H1 (cell line): ENCODE measurements around the gene ACAT2. TPM values are rescaled to one million over a fixed set of nuclear protein-coding genes. Genes with fewer than 3 reads are reported as not detected.

Source experiments
- CTCF ChIA-PET: fragments of 300-600 bp; sonication (Branson Sonifier 250); formaldehyde crosslinking; loops from one replicate; lab custom pipeline; 2021; ENCODE audit not compliant: partially characterized antibody; lab: Charles Lee
- POLR2A ChIA-PET: fragments of 300-600 bp; sonication (Branson Sonifier 250); formaldehyde crosslinking; loops from one replicate; lab custom pipeline; 2021; ENCODE audit warnings: inconsistent platforms; ENCODE audit not compliant: partially characterized antibody; lab: Charles Lee
- DNase-seq, 2 experiments: peaks; one replicate each; pipeline versions ENCODE4 v3.0.0 to v3.0.0-alpha.2; 2010 to 2022; ENCODE audit warnings: low spot score in 2 of 2, low read depth in 1 of 2, mixed read lengths in 1 of 2
- FAIRE-seq: peaks from 2 replicates; lab custom pipeline; 2011; peaks lifted over from hg19 to GRCh38; lab: Jason Lieb, UNC
- H2AFZ ChIP-seq: 2 replicates; pipeline ENCODE4 v1.8.1; 2012; ENCODE audit warnings: low read length, inconsistent platforms
- H2AK5ac ChIP-seq: 2 replicates; pipeline ENCODE4 v1.6.1; 2013; ENCODE audit warnings: low read depth, low read length
- H2BK120ac ChIP-seq: replicated peaks from 2 replicates; pipeline ENCODE3; 2013; ENCODE audit warnings: low read depth, low read length, inconsistent platforms
- H2BK12ac ChIP-seq: 2 replicates; pipeline ENCODE4 v1.6.1; 2013; ENCODE audit warnings: low read depth, low read length
- H2BK15ac ChIP-seq: 2 replicates; pipeline ENCODE4 v1.6.1; 2013; ENCODE audit warnings: low read length
- H2BK20ac ChIP-seq: 2 replicates; pipeline ENCODE4 v1.6.1; 2013; ENCODE audit warnings: low read length
- H2BK5ac ChIP-seq: 2 replicates; pipeline ENCODE4 v1.6.1; 2013; ENCODE audit warnings: low read depth, low read length
- H3K14ac ChIP-seq: 2 replicates; pipeline ENCODE4 v1.6.1; 2013; ENCODE audit warnings: inconsistent platforms; ENCODE audit not compliant: insufficient read length
- H3K18ac ChIP-seq: 2 replicates; pipeline ENCODE4 v1.6.1; 2013; ENCODE audit warnings: low read length; ENCODE audit errors: extremely low read depth
- H3K23ac ChIP-seq: 2 replicates; pipeline ENCODE4 v1.6.1; 2013; ENCODE audit warnings: inconsistent platforms; ENCODE audit not compliant: insufficient read length
- H3K23me2 ChIP-seq: 2 replicates; pipeline ENCODE4 v1.6.1; 2013; ENCODE audit warnings: low read depth, low read length
- H3K27ac ChIP-seq: 2 replicates; pipeline ENCODE4 v1.6.1; 2011; ENCODE audit warnings: low read depth, low read length, inconsistent platforms
- H3K27me3 ChIP-seq, 4 experiments: replicated peaks in 1 of 4; 1 replicate in 1 of 4; 2 replicates in 3 of 4; pipeline versions ENCODE4 v1.6.1 to v1.8.1; 2011 to 2013; ENCODE audit warnings: low read length in 3 of 4, mild to moderate bottlenecking in 3 of 4, inconsistent platforms in 2 of 4, mixed read lengths in 2 of 4, moderate library complexity in 1 of 4; ENCODE audit not compliant: control insufficient read depth in 3 of 4, insufficient read depth in 3 of 4; ENCODE audit errors: extremely low read depth in 1 of 4
- H3K36me3 ChIP-seq, 4 experiments: 2 replicates each; pipeline versions ENCODE4 v1.6.1 to v1.8.1; 2011 to 2013; ENCODE audit warnings: mild to moderate bottlenecking in 4 of 4, low read length in 3 of 4, moderate library complexity in 2 of 4, control low read depth in 1 of 4, inconsistent platforms in 1 of 4; ENCODE audit not compliant: insufficient read depth in 4 of 4, control insufficient read depth in 2 of 4
- H3K4ac ChIP-seq: replicated peaks from 2 replicates; pipeline ENCODE3; 2013; ENCODE audit warnings: low read length, low read depth, mixed read lengths, inconsistent platforms; ENCODE audit not compliant: insufficient read length
- H3K4me1 ChIP-seq, 4 experiments: replicated peaks in 1 of 4; 1 replicate in 1 of 4; 2 replicates in 3 of 4; pipeline versions ENCODE4 v1.6.1 to v1.8.1; 2011 to 2013; ENCODE audit warnings: low read length in 3 of 4, inconsistent platforms in 2 of 4, mixed read lengths in 1 of 4; ENCODE audit not compliant: insufficient read depth in 4 of 4, control insufficient read depth in 3 of 4
- H3K4me2 ChIP-seq, 2 experiments: 2 replicates each; pipeline versions ENCODE4 v1.6.1 to v1.8.1; 2011 to 2013; ENCODE audit warnings: low read depth in 2 of 2, low read length in 2 of 2, control low read depth in 1 of 2, inconsistent platforms in 1 of 2, mild to moderate bottlenecking in 1 of 2; ENCODE audit not compliant: insufficient read depth in 1 of 2
- H3K4me3 ChIP-seq, 4 experiments: fragments of 200-600, 300-600 bp in 1 of 4; sonication (generic), shearing (Covaris generic), sonication (Bioruptor Twin) in 1 of 4; 2 replicates each; pipeline versions ENCODE4 v1.5.1 to v1.8.1; 2011 to 2016; ENCODE audit warnings: low read length in 4 of 4, low read depth in 3 of 4, control low read depth in 2 of 4, inconsistent platforms in 2 of 4, mild to moderate bottlenecking in 2 of 4, mixed read lengths in 1 of 4, moderate library complexity in 1 of 4; ENCODE audit not compliant: insufficient read depth in 2 of 4; ENCODE audit errors: extremely low read depth in 1 of 4
- H3K56ac ChIP-seq: replicated peaks from 2 replicates; pipeline ENCODE3; 2013; ENCODE audit warnings: low read depth, mild to moderate bottlenecking, mixed read lengths, low read length, inconsistent platforms; ENCODE audit not compliant: insufficient read length
- H3K79me1 ChIP-seq: 2 replicates; pipeline ENCODE4 v1.6.1; 2013; ENCODE audit warnings: low read depth, low read length, control low read depth
- H3K79me2 ChIP-seq, 2 experiments: 2 replicates each; pipeline versions ENCODE4 v1.6.1 to v1.8.1; 2012 to 2013; ENCODE audit warnings: low read length in 2 of 2, mild to moderate bottlenecking in 2 of 2, inconsistent platforms in 1 of 2; ENCODE audit not compliant: insufficient read depth in 2 of 2, control insufficient read depth in 1 of 2
- H3K9ac ChIP-seq, 4 experiments: replicated peaks in 1 of 4; 1 replicate in 1 of 4; 2 replicates in 3 of 4; pipeline versions ENCODE4 v1.6.1 to v1.8.1; 2011 to 2013; ENCODE audit warnings: low read depth in 3 of 4, low read length in 3 of 4, control low read depth in 2 of 4, mild to moderate bottlenecking in 2 of 4, moderate library complexity in 2 of 4, inconsistent platforms in 1 of 4; ENCODE audit errors: extremely low read depth in 1 of 4
- H3K9me3 ChIP-seq, 2 experiments: 2 replicates each; pipeline versions ENCODE4 v1.6.1 to v1.8.1; 2012 to 2013; ENCODE audit warnings: mild to moderate bottlenecking in 2 of 2, moderate library complexity in 2 of 2, control low read depth in 1 of 2, inconsistent platforms in 1 of 2, low read depth in 1 of 2, low read length in 1 of 2, mixed read lengths in 1 of 2; ENCODE audit not compliant: insufficient read depth in 2 of 2
- H4K20me1 ChIP-seq, 2 experiments: replicated peaks in 1 of 2; 2 replicates each; pipeline versions ENCODE3 to v1.8.1; 2011 to 2013; ENCODE audit warnings: inconsistent platforms in 2 of 2, low read length in 2 of 2, mild to moderate bottlenecking in 1 of 2; ENCODE audit not compliant: insufficient read depth in 2 of 2, control insufficient read depth in 1 of 2
- H4K5ac ChIP-seq: 2 replicates; pipeline ENCODE4 v1.6.1; 2013; ENCODE audit warnings: low read length, low read depth, mixed read lengths, inconsistent platforms; ENCODE audit not compliant: insufficient read length
- H4K8ac ChIP-seq: 2 replicates; pipeline ENCODE4 v1.8.0; 2013; ENCODE audit warnings: mild to moderate bottlenecking, moderate library complexity, low read length, inconsistent platforms; ENCODE audit not compliant: insufficient read depth; ENCODE audit errors: extremely low read depth
- H4K91ac ChIP-seq: replicated peaks from 2 replicates; pipeline ENCODE3; 2013; ENCODE audit warnings: low read length, mixed read lengths, inconsistent platforms; ENCODE audit not compliant: insufficient read length
- POLR2AphosphoS5 ChIP-seq: IDR thresholded peaks from 2 replicates; pipeline ENCODE4 v1.6.1; 2011; ENCODE audit warnings: low read depth, low read length
- SIN3A ChIP-seq, 2 experiments: IDR thresholded peaks in 1 of 2; conservative IDR thresholded peaks in 1 of 2; 2 replicates each; pipeline ENCODE4 v1.6.1; 2011 to 2012; ENCODE audit warnings: low read length in 2 of 2, improper control_type of control experiment in 1 of 2, low read depth in 1 of 2, mild to moderate bottlenecking in 1 of 2
- WGBS, 2 experiments: shearing (Covaris generic) in 1 of 2; methylation state at CpG; one replicate each; pipeline versions ENCODE4 v1.1.6 to v1.1.7; 2013 to 2015; ENCODE audit warnings: low lambda C conversion rate in 2 of 2, mixed read lengths in 2 of 2, inconsistent platforms in 1 of 2, low coverage in 1 of 2, missing lambda C conversion rate in 1 of 2; ENCODE audit not compliant: insufficient replicate concordance in 2 of 2, insufficient coverage in 1 of 2, insufficient read length in 1 of 2; ENCODE audit errors: extremely low coverage in 1 of 2, missing lambda C conversion rate in 1 of 2; 5-methylcytosine and 5-hydroxymethylcytosine counted together
- polyA plus RNA-seq, 7 experiments: library from polyadenylated mRNA; depleted of rRNA in 3 of 7; stranded (reverse) in 5 of 7; unstranded in 2 of 7; fragments of >200 nt in 5 of 7; fragments of 200-250 nt in 2 of 7; gene quantifications; 1 replicate in 5 of 7; 2 replicates in 1 of 7; 4 replicates in 1 of 7; pipeline versions ENCODE4 v1.2.1 to v1.2.3, GENCODE V29; 2011 to 2013; ENCODE audit warnings: missing spikeins in 2 of 7, mixed read lengths in 2 of 7
- total RNA-seq: library from RNA; stranded (reverse); fragmentation: NEBNext Ultra II Directional; extraction: Animal tissue kit (Norgen Biotek cat#: 25700); gene quantifications from 2 replicates; pipeline ENCODE4 v1.2.1, GENCODE V29; 2021

Gene ACAT2
- total and polyA plus RNA-seq, 2 of the 8 experiments (the other 6 are each of a cell fraction or from before 2014, with no cell fraction given) = 61.6 to 166 TPM

GRCh38 chr6:159778542-159779103 lies 16.8 kb downstream of the ACAT2 start:
- H3K9me3 ChIP-seq = no peaks in the 10 kb centered on the region
- DNase-seq (no peak), FAIRE-seq (no peak)
- H3K27ac ChIP-seq = no peak overlapping the region
- TF ChIP-seq SIN3A (conservative IDR thresholded peaks at IDR 0.05 in 1 of 2, IDR thresholded peaks at IDR 0.05 in 1 of 2; ENCODE audit: low read depth in 1 of 2, low read length in 2 of 2) (no peak), POLR2AphosphoS5 (peak; percentile 68)
- no peaks in the 10 kb centered on the region for H3K4me1 ChIP-seq
- H3K4me2 ChIP-seq = no peak overlapping the region
- no peak overlapping the region for H4K5ac ChIP-seq
- H4K8ac ChIP-seq = no peak overlapping the region; the same call in 1 of the 2 replicates
- H3K36me3 ChIP-seq = peaks cover 43 to 97% (median 83%) of the 10 kb centered on the region in 4 experiments
- peaks cover 0 to 1% (median 0%) of the 10 kb centered on the region in 4 experiments; a peak in 1 of 7 replicates for H3K27me3 ChIP-seq
- H3K79me1 ChIP-seq = 0 out of 2 replicates have a peak, but pooled peaks cover 2% of the 10 kb centered on the region
- H2BK5ac ChIP-seq = no peak overlapping the region
- ChIA-PET CTCF (no interaction called here), POLR2A (interaction anchor here (1.4 to 6.5 kb wide), 3 partner anchors 8 to 16 kb away, joined by 4 to 38 read pairs (median 4); partner anchors contain the start of gene ACAT2)
- no peak overlapping the region for H3K23ac ChIP-seq
- no peak overlapping the region for H2AK5ac ChIP-seq
- H4K91ac ChIP-seq = no peak overlapping the region
- WGBS, 2 experiments = 87% methylated on average over 3 of the region's 3 CpGs; no CpG with 5 or more reads in 1 of the 2 experiments
- H4K20me1 ChIP-seq = peaks cover 6 to 15% of the 10 kb centered on the region in 2 experiments
- H3K23me2 ChIP-seq = no peaks in the 10 kb centered on the region
- H2BK120ac ChIP-seq = no peak overlapping the region
- H2AFZ ChIP-seq = no peak overlapping the region
- H3K79me2 ChIP-seq = peaks cover 0 to 5% of the 10 kb centered on the region in 2 experiments; a peak in 3 of 4 replicates
- no peak overlapping the region for H3K18ac ChIP-seq
- H3K14ac ChIP-seq = no peak overlapping the region
- H2BK15ac ChIP-seq = no peak overlapping the region
- H3K56ac ChIP-seq = no peak overlapping the region
- H3K4me3 ChIP-seq = no peak overlapping the region
- no peak overlapping the region for H3K4ac ChIP-seq
- no peak overlapping the region for H2BK12ac ChIP-seq
- no peak overlapping the region for H3K9ac ChIP-seq
- H2BK20ac ChIP-seq = no peak overlapping the region
